Colonic mucosa (tissue), 4 donors: Measurements from ENCODE around the gene ONECUT1. TPM values are rescaled to one million over a fixed set of nuclear protein-coding genes. Genes with fewer than 3 reads are reported as not detected.
A peak's percentile ranks its signal among the peaks of the same experiment; 100 is the strongest.
"Not testable (repeated sequence)": the region's sequence is repeated elsewhere in the genome, so short reads cannot be mapped to it uniquely, and the experiment has no call there.

Source experiments
- DNase-seq: peaks from one replicate; pipeline ENCODE4 v3.0.0-alpha.2; 2020
- H3K27ac ChIP-seq: fragments of 200-600 bp; one replicate; pipeline ENCODE4 v1.8.0; 2021
- H3K27me3 ChIP-seq: fragments of 200-600 bp; one replicate; pipeline ENCODE4 v1.8.0; 2021
- H3K36me3 ChIP-seq: fragments of 200-600 bp; one replicate; pipeline ENCODE4 v1.8.0; 2021
- H3K4me1 ChIP-seq: fragments of 200-600 bp; one replicate; pipeline ENCODE4 v1.8.0; 2021; ENCODE audit warnings: mild to moderate bottlenecking
- H3K4me3 ChIP-seq: fragments of 200-600 bp; one replicate; pipeline ENCODE4 v1.8.0; 2021
- H3K9ac ChIP-seq, 2 donors: one replicate each; pipeline ENCODE4 v1.7.0; 2013; ENCODE audit warnings: control low read depth in 2 of 2, low read depth in 2 of 2, low read length in 2 of 2
- H3K9me3 ChIP-seq: fragments of 200-600 bp; one replicate; pipeline ENCODE4 v1.8.0; 2021
- intact Hi-C: fragments of 100-400 bp; cut with DNase I; formaldehyde crosslinking; loops from one replicate; pipeline ENCODE4 v1.14.1; 2022
- total RNA-seq, 2 donors: library from RNA; stranded (reverse); fragmentation: NEBNext Ultra II Directional in 1 of 2; extraction: Animal tissue kit (Norgen Biotek cat#: 25700) in 1 of 2; gene quantifications; one replicate each; pipeline ENCODE4 v1.2.1, GENCODE V29; 2021
- TF ChIP-seq, protein P1 (sequence below): fragments of 200-600 bp; IDR thresholded peaks from one replicate; pipeline ENCODE4 v1.8.0; 2022; ENCODE audit warnings: antibody characterized with exemption, mild to moderate bottlenecking
- donor health status: healthy.
- donor health status: DM: no; HTN: no; CAD: no.
- donor health status: DM: no; HTN: no; CAD: no.

The ONECUT1 gene
- total RNA-seq: under 1 TPM in 1 of 2 donors, not detected in 1; 0.64 TPM

DNA sequence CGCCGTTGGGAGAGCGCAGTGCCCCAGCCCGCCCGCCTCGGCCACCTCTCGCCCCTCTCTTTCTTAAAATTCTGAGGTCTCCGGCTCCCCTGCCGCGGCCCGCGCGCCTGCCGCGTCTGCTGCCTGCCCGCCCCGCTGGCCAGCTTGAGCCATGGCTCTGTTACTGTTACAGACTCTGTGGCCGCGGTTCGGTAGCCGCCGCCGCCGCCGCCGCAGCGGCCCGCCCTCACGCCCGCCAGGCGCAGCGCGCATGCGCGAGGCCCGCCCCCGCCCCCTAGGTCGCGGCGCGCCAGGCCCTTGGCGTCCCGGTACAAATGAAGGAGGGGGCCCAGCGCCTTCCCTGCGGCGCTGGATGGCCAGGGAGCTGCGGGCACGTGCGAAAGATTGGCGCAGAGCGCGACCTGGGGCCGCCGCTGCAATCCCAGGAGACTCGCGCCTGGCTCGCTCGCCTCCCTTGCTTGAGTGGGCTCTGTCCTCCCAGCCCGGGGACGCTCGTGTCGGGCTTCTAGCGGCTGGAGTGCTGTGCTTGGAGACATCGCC is at the start of gene ONECUT1:
TSS of gene ONECUT1 (minus strand) at position 168 of the 540 bp plus-strand sequence. CDS start 452 bp downstream, outside the sequence.
- DNase-seq: peak; percentile 44
- Histone ChIP-seq H3K36me3 (no peaks in the 10 kb centered on the region), H3K4me3 (peak within 1 kb of the TSS; percentile 51), H3K27ac (no peak within 1 kb of the TSS), H3K9ac (peak within 1 kb of the TSS in 1 of 2 donors; percentile 50), H3K9me3 (no peaks in the 10 kb centered on the region), H3K4me1 (no peaks in the 10 kb centered on the region), H3K27me3 (peaks cover 59% of the 10 kb centered on the region)
- TF ChIP-seq, protein P1, sequence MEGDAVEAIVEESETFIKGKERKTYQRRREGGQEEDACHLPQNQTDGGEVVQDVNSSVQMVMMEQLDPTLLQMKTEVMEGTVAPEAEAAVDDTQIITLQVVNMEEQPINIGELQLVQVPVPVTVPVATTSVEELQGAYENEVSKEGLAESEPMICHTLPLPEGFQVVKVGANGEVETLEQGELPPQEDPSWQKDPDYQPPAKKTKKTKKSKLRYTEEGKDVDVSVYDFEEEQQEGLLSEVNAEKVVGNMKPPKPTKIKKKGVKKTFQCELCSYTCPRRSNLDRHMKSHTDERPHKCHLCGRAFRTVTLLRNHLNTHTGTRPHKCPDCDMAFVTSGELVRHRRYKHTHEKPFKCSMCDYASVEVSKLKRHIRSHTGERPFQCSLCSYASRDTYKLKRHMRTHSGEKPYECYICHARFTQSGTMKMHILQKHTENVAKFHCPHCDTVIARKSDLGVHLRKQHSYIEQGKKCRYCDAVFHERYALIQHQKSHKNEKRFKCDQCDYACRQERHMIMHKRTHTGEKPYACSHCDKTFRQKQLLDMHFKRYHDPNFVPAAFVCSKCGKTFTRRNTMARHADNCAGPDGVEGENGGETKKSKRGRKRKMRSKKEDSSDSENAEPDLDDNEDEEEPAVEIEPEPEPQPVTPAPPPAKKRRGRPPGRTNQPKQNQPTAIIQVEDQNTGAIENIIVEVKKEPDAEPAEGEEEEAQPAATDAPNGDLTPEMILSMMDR: no peak
- intact Hi-C loops: no loop called here

DNA sequence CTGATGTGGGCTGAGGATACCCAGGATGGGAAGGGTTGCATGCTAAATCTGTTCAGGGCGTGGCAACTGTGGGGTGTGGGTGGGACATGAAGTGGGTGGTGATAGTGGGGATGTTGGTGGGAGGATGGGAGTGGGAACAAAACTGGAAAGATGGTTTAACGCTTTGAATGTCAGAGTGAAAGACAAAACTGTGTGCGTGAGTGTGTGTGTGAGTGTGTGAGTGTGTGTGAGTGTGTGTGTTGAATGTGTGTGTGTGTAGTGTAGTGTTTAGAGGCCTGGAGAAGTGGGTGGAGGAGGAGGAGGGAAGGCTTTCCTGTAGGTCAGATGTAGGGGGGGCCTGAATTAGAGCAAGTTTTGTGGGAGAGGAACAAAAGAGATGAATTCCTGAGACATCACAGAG is 44.2 kb upstream of the ONECUT1 start:
- Histone ChIP-seq H3K4me1 (no peaks in the 10 kb centered on the region), H3K9ac (no peak overlapping the region), H3K27ac (no peak overlapping the region), H3K9me3 (no peaks in the 10 kb centered on the region), H3K27me3 (no peaks in the 10 kb centered on the region), H3K36me3 (no peaks in the 10 kb centered on the region), H3K4me3 (no peak overlapping the region)
- TF ChIP-seq, protein P1: no peak
- intact Hi-C loops: no loop called here
- DNase-seq: no peak

DNA sequence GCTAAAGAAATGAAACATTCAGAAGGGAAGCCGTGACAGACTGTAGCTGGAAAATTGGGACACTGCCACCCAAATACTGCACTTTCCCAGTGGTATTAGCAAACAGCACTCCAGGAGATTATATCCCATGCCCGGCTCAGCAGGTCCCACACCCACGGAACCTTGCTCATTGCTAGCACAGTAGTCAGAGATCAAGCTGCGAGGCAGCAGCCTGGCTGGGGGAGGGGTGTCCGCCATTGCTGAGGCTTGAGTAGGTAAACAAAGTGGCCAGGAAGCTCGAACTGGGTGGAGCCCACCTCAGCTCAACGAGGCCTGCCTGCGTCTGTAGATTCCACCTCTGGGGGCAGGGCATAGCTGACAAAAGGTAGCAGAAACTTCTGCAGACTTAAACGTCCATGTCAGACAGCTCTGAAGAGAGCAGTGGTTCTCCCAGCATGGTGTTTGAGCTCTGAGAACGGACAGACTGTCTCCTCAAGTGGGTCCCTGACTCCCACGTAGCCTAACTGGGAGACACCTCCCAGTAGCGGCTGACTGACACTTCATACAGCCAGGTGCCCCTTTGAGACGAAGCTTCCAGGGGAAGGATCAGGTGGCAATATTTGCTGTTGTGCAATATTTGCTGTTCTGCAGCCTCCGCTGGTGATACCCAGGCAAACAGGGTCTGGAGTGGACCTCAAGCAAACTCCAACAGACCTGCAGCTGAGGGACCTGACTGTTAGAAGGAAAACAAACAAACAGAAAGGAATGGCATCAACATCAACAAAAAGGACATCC is 34.2 kb upstream of the ONECUT1 start:
- H3K9me3 ChIP-seq, H3K4me3 ChIP-seq, intact Hi-C loops, DNase-seq, H3K27me3 ChIP-seq, H3K27ac ChIP-seq, H3K4me1 ChIP-seq, H3K9ac ChIP-seq, H3K36me3 ChIP-seq: not testable (repeated sequence)

DNA sequence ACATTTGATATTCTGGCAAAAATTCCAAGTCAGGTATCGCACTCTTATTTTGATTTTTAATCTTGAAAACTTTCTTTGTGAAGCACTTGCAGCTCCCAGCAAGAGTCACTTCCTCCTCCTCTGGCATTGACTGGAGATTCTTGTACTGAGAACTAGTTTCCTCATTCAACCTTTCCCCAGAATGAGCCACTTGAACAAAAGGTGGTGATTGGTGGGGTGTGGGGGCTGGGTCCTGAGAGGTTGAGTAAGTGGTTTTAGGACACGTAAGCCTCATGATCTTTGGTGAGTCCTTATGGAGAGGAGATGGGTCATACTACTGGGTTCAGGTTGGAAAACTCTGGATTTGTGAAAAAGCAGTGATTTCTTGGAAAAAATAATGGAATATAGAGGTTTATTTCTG is 32.3 kb upstream of the ONECUT1 start:
- Histone ChIP-seq H3K9me3 (no peaks in the 10 kb centered on the region), H3K27ac (no peak overlapping the region), H3K4me1 (no peaks in the 10 kb centered on the region), H3K9ac (no peak overlapping the region), H3K27me3 (no peaks in the 10 kb centered on the region), H3K4me3 (no peak overlapping the region), H3K36me3 (no peaks in the 10 kb centered on the region)
- TF ChIP-seq, protein P1: no peak
- intact Hi-C loops: no loop called here
- no peak for DNase-seq

DNA sequence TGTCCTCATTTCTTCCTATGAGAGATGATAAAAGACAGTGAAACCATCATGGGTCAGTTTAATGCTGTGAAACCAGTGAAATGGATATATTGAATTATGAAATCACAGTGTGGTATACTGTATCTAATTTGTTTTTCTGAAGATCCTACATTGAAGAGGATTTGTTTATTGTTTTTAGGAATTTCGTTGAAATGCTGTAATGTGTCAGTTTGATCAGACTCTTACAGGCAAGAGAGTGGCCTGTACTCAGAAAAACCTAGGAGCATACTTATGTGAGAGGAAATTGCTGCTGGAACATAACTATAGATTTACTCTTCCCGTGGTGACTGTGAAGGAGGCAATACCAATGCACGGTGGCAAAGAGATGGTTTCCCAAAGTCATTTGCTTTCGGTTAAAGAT is 29.1 kb upstream of the ONECUT1 start:
- no peak for DNase-seq
- H3K9me3 ChIP-seq: no peaks in the 10 kb centered on the region
- no peaks in the 10 kb centered on the region for H3K36me3 ChIP-seq
- no peaks in the 10 kb centered on the region for H3K27me3 ChIP-seq
- no peak overlapping the region for H3K9ac ChIP-seq
- no peaks in the 10 kb centered on the region for H3K4me1 ChIP-seq
- TF ChIP-seq, protein P1: no peak
- intact Hi-C loops: no loop called here
- H3K27ac ChIP-seq: no peak overlapping the region
- H3K4me3 ChIP-seq: no peak overlapping the region

DNA sequence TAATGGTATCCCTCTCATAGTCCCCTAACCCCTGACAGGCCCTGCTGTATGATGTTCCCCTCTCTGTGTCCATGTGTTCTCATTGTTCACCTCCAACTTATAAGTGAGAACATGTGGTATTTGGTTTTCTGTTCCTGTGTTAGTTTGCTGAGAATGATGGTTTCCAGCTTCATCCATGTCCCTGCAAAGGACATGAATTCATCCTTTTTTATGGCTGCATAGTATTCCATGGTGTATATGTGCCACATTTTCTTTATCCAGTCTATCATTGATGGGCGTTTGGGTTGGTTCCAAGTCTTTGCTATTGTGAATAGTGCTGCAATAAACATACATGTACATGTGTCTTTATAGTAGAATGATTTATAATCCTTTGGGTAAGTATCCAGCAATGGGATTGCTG is 25.8 kb upstream of the ONECUT1 start:
- H3K27me3 ChIP-seq, DNase-seq, intact Hi-C loops: not testable (repeated sequence)

More for the DNA sequence above, 25.8 kb upstream of the ONECUT1 start:
- H3K27ac ChIP-seq, H3K9ac ChIP-seq, H3K4me3 ChIP-seq, H3K4me1 ChIP-seq, H3K9me3 ChIP-seq, H3K36me3 ChIP-seq: not testable (repeated sequence)
